ENCODE results near the gene ABO.

The ABO gene

GRCh38 chr9:133246991-133247390 lies 28.0 kb downstream of the ABO start:
- no peak overlapping the region for H3K4me3 Mint-ChIP-seq
- H3K27me3 Mint-ChIP-seq (ENCODE audit: low read depth) = peaks cover 16% of the 10 kb centered on the region
- no peaks in the 10 kb centered on the region for H3K9me3 Mint-ChIP-seq
- H3K4me1 Mint-ChIP-seq = peaks cover 6% of the 10 kb centered on the region
- TF ChIP-seq, protein P1, sequence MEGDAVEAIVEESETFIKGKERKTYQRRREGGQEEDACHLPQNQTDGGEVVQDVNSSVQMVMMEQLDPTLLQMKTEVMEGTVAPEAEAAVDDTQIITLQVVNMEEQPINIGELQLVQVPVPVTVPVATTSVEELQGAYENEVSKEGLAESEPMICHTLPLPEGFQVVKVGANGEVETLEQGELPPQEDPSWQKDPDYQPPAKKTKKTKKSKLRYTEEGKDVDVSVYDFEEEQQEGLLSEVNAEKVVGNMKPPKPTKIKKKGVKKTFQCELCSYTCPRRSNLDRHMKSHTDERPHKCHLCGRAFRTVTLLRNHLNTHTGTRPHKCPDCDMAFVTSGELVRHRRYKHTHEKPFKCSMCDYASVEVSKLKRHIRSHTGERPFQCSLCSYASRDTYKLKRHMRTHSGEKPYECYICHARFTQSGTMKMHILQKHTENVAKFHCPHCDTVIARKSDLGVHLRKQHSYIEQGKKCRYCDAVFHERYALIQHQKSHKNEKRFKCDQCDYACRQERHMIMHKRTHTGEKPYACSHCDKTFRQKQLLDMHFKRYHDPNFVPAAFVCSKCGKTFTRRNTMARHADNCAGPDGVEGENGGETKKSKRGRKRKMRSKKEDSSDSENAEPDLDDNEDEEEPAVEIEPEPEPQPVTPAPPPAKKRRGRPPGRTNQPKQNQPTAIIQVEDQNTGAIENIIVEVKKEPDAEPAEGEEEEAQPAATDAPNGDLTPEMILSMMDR (IDR thresholded peaks at IDR 0.05; ENCODE audit: unreplicated experiment in 3 of 3) = no peak
- H3K36me3 Mint-ChIP-seq (ENCODE audit: low read depth) = no peaks in the 10 kb centered on the region
- no peak overlapping the region for H3K27ac Mint-ChIP-seq

DNA sequence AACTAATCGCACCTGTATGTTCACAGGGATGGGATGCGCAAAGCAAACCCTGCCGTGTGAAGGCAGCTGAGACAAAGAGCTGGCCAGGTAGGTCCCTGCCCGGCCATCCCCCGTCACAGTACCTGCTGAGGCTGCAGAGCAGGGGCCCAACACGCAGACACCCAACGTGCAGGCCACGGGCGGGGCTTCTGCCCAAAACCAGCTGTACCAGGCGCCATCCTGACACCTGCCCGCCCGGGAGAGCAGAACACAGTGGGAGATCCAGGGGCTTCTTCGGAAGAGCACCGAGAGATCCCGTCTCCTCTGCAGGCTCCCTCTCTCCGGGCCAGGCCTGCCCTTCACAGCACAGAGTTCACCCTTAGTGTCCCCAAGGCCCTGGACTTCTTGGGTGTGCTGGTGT lies 28.4 kb downstream of the ABO start:
- H3K9me3 Mint-ChIP-seq = no peaks in the 10 kb centered on the region
- TF ChIP-seq, protein P1 (IDR thresholded peaks at IDR 0.05; ENCODE audit: unreplicated experiment in 3 of 3) = no peak
- peaks cover 17% of the 10 kb centered on the region for H3K27me3 Mint-ChIP-seq (ENCODE audit: low read depth)
- no peak overlapping the region for H3K4me3 Mint-ChIP-seq
- peaks cover 6% of the 10 kb centered on the region for H3K4me1 Mint-ChIP-seq
- H3K36me3 Mint-ChIP-seq (ENCODE audit: low read depth) = no peaks in the 10 kb centered on the region
- no peak overlapping the region for H3K27ac Mint-ChIP-seq

DNA sequence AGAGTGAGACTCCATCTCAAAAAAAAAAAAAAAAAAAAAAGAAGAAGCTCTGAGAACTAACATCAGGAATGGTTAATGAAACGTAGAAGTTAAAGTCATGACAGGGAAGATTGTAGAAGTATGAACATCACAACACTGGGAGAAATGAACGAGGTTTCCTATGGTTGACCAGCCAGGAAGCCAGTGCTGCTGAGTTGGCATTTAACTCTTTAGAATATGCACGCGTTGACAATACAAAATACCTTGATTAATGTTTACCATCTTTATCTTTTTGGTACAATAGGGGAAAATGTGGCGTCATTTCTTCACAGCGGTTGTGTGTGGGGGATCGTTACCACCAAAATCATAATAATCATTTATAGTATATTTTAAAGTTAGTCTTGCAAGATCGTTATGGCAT lies 32.0 kb downstream of the ABO start:
- H3K4me3 Mint-ChIP-seq = no peak overlapping the region
- peak overlapping the region in 2 of 3 experiments; percentile 59 to 84 for H3K27ac Mint-ChIP-seq
- TF ChIP-seq, protein P1 (IDR thresholded peaks at IDR 0.05; ENCODE audit: unreplicated experiment in 3 of 3) = no peak
- peaks cover 2% of the 10 kb centered on the region for H3K4me1 Mint-ChIP-seq
- no peaks in the 10 kb centered on the region for H3K9me3 Mint-ChIP-seq
- peaks cover 10% of the 10 kb centered on the region for H3K27me3 Mint-ChIP-seq (ENCODE audit: low read depth)
- no peaks in the 10 kb centered on the region for H3K36me3 Mint-ChIP-seq (ENCODE audit: low read depth)

GRCh38 chr9:133242241-133242640 lies 32.8 kb downstream of the ABO start:
- no peaks in the 10 kb centered on the region for H3K9me3 Mint-ChIP-seq
- H3K27me3 Mint-ChIP-seq (ENCODE audit: low read depth) = peaks cover 7% of the 10 kb centered on the region
- no peaks in the 10 kb centered on the region for H3K36me3 Mint-ChIP-seq (ENCODE audit: low read depth)
- H3K27ac Mint-ChIP-seq = no peak overlapping the region
- no peak overlapping the region for H3K4me3 Mint-ChIP-seq
- H3K4me1 Mint-ChIP-seq = peaks cover 9% of the 10 kb centered on the region
- TF ChIP-seq, protein P1 (IDR thresholded peaks at IDR 0.05; ENCODE audit: unreplicated experiment in 3 of 3) = no peak

GRCh38 chr9:133239533-133240090 lies 35.4 kb downstream of the ABO start:
- Mint-ChIP-seq H3K9me3 (no peaks in the 10 kb centered on the region), H3K36me3 (ENCODE audit: low read depth) (no peaks in the 10 kb centered on the region), H3K27me3 (ENCODE audit: low read depth) (peaks cover 9% of the 10 kb centered on the region), H3K4me1 (peaks cover 16% of the 10 kb centered on the region), H3K4me3 (no peak overlapping the region), H3K27ac (no peak overlapping the region)
- TF ChIP-seq, protein P1 (IDR thresholded peaks at IDR 0.05; ENCODE audit: unreplicated experiment in 3 of 3) = no peak

DNA sequence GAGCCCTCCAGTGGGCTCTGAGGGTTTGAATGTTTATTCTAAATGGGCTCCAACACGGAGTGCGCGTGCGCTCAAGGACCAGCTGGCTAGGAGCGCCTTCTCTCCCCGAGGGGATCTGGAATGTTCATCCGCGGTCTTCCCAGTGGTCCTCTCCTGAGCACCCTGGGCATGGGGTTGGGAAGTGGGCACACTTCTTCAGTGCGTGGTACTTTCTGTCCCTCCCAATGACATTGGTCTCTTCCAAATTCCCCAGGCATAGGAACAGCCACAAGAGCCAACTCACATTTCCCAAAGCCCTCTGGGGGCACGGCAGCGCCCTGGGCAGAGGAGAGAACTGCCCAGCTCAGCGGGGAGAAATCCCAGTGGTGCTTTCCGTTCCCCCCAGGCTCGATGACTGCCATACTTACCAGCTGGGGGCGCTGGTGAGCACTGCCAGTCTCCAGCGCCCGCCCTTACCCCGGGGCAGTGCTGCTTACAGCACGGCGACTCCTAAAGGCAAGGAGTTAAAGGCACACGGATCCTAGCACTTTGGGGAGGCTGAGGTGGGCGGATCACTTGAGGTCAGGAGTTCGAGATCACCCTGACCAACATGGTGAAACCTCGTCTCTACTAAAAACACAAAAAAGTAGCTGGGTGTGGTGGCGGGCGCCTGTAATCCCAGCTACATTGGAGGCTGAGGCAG lies 36.0 kb downstream of the ABO start:
- Mint-ChIP-seq H3K27me3 (ENCODE audit: low read depth) (peaks cover 14% of the 10 kb centered on the region), H3K9me3 (no peaks in the 10 kb centered on the region), H3K36me3 (ENCODE audit: low read depth) (no peaks in the 10 kb centered on the region), H3K4me1 (peaks cover 16% of the 10 kb centered on the region), H3K27ac (peak overlapping the region in 2 of 3 experiments; percentile 57 to 72), H3K4me3 (peak overlapping the region; percentile 74 to 78 (median 75))
- TF ChIP-seq, protein P1 (IDR thresholded peaks at IDR 0.05; ENCODE audit: unreplicated experiment in 3 of 3) = peak; percentile 55 to 72 (median 61)
